Kasumi-1 (cell line): Measurements from ENCODE around the gene PACRG.
"Not testable (repeated sequence)": the region's sequence is repeated elsewhere in the genome, so short reads cannot be mapped to it uniquely, and the experiment has no call there.

ENCODE experiments used
- DNase-seq, 2 experiments: peaks; one replicate each; lab custom pipeline; 2025; lab: John Stamatoyannopoulos, UW

PACRG gene

GRCh38 chr6:162727322-162728182 is at the start of gene PACRG, which contains the start of gene PRKN:
PACRG (plus strand) TSS chr6:162727974.
PRKN (minus strand) TSS chr6:162727766.
- peak; percentile 84 to 88 for DNase-seq

DNA sequence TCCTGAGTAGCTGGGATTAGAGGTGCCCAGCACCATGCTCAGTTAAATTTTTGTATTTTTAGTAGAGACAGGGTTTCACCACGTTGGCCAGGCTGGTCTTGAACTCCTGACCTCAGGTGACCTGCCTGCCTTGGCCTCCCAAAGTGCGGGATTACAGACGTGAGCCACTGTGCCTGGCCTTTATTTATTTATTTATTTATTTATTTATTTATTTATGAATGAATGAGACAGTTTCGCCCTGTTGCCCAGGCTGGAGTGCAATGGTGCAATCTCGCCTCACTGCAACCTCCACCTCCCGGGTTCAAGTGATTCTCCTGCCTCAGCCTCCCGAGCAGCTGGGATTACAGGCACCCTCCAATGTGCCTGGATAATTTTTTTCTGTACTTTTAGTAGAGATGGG is 48.9 kb upstream of the PACRG start:
- not testable (repeated sequence) for DNase-seq

DNA sequence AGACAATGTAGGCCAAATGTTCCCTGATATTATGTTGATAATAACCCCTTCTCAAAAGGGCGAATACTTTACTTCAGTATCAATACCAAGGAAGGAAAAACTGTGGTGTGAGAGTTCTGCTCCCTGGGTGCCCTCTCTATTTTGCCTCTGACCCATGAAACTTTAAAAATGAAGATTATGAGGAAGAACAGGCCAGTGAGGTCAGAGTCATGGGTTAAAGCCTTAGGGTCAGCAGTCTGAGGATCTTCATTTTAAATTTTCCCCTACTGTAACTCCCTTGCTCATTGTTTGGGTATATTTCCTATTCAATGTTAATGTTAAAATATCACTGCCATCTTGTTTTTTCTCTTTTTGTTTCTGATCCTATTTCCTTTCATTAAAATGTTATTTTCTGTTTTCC is 48.1 kb upstream of the PACRG start:
- DNase-seq, result no peak

DNA sequence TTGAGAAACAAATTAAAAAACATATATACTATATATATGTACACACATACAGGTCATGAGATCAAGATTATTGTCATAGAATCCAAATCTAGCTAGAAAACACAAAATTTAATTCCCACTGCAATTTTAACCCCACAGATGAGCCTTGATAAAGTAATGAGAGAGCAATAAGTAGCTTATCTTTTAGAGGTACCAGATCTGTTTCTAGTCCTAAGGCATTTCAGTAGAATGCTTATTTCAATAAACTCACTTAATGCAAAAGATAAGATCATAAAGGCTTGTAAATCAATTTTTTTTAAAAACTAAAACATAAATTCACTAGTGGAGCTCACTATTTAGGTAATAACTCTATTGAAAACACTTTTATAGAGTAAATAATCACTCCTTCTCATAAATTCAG is 47.4 kb upstream of the PACRG start:
- DNase-seq, result no peak

GRCh38 chr6:162680871-162681270 is 46.9 kb upstream of the PACRG start:
- no peak for DNase-seq

GRCh38 chr6:162681447-162681846 is 46.3 kb upstream of the PACRG start:
- no peak for DNase-seq

GRCh38 chr6:162683135-162683534 is 44.6 kb upstream of the PACRG start:
- DNase-seq, result no peak

GRCh38 chr6:162684052-162684451 is 43.7 kb upstream of the PACRG start:
- DNase-seq, result no peak

DNA sequence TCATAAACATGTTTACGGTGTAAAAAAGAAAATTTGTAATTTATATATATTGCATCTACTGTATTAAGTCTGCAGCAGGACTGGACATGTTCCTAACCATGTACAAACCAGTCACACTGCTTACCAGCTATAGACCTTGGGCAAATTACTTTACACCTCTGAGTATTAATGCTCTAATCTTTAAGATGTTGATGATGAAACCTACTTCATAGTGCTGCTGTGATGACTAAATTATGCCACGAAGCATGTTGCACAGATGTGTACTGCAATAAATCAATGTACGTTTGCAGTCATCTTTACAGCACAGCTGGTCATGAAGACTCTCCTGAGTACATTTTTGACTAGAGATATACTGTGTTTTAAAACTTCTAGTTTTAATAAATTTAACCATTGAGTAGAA is 42.8 kb upstream of the PACRG start:
- no peak for DNase-seq

GRCh38 chr6:162685586-162685985 is 42.2 kb upstream of the PACRG start:
- DNase-seq, result no peak

DNA sequence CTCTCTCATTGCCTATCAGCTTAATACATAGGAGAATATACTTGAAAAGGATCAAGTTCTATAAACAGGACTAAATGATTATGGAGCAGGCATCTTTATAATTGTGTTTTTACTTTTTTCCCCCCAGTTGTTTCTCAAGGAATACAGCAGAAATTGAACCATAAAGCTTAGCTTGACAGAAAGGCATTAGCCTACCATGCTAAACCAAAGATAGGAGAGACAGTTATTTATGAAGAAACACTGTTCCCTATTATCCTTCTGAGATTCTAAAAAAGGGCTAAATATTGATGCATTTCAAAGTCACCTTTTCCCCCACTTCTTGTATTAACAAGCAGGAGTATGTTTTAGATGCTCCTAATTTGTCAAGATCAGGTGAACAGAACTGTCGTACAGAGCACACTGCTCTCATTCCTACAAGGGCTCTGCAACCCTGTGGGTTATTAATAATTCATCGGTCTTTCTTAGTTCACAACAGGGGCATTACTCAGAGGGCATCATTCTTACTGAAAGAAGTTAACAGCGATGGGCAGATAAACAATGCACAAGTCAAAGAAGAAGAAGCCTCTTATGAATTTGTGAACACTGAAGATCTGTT is 38.9 kb upstream of the PACRG start:
- no peak for DNase-seq

DNA sequence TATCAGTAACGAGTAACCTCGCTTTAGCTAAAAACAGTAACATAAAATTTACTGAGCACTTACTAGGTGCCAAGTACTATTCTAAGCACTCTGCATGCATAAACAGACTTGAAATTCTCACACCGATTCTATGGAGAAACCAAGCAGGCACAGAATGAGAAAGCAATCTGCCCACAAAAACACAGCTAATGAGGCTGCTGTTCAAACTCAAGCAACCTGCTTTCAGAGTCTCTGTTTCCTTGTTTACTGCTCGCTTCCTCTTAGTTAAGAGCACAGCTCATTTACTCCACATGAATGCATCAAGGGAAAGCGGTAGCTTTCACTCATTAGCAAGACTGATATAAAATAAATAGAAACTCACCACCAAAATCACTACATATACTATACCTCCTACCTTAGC is 37.6 kb upstream of the PACRG start:
- no peak for DNase-seq

- DNase-seq, result no peak
Observed at GRCh38 chr6:162697872-162698403, 29.8 kb upstream of the PACRG start.

DNA sequence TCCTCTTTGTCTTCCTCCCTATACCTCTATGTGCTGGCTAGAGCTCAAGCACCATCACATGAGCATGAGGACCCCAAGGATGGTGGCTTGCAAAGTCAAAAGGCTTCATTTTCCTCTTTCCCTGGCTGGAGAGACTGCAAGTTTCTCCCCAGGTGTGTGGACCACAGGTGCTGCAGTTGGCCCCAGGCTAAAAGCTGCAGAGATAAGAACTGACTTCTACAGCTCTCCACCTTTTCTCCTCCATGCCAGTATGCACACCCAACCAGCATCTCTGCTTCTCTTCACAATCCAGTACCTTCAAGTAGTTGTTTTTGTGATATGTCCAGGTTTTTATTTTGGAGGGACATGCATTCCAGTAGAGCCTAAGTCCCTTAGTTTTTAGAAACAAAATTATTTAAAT is 29.3 kb upstream of the PACRG start:
- DNase-seq, result no peak

DNA sequence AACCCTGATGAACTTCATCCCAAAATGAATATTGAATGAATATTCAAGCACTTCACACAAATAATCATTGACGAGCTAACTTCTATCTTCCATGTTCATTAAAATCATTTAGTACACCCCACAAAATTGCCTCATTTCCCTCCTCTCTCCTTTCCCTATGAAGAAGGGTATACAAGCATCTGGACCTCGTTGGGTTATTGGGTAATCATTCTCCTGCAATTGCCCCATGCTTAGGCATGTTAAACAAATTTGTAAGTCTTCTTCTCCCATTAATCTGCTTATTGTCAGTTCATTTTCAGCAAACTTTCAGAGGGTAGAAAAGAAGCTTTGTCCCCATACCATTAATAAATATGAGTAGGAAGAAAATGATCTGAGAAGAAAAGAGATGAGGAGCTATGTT is 27.8 kb upstream of the PACRG start:
- DNase-seq, result no peak

DNA sequence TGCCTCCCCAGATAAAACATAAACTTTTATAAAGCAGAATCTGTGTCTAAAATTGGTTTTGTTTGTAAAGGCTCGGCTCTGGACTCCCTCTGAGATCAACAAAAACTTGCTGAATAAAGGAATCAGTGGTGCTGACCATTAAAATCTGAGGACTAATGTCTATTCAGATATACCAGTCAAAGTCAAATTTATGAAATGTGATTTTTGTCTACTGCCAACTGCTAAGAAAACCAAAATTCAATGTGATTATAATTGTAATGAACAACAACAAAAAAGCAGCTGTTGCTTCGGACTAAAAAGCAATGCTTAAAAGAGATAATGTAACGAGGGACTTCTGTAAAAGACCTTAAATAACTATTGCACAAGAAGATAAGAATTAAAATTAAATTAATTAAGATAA is 26.8 kb upstream of the PACRG start:
- DNase-seq, result no peak

GRCh38 chr6:162701551-162701950 is 26.2 kb upstream of the PACRG start:
- no peak for DNase-seq

GRCh38 chr6:162702446-162702845 is 25.3 kb upstream of the PACRG start:
- no peak for DNase-seq

GRCh38 chr6:162704001-162704400 is 23.8 kb upstream of the PACRG start:
- DNase-seq, result no peak

GRCh38 chr6:162705736-162706135 is 22.0 kb upstream of the PACRG start:
- no peak for DNase-seq

DNA sequence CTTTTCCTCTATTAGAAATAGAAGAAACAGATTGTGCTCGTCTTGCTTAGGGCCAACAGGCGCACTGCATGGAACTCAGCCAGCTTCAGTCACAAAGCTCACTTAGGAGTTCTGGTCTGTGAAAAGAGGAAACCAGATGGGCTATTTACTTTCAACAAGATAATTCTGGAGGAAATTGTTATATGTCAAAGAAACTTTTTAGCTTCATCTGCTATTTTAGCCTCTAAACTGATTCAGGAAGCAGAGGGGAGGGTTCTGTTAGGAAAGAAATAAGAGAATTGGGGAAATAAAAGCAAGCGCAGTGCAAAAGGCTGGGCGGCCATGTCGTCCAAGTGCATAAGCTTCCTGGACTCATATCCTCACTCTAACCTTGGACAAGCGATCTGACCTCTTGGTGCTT is 21.5 kb upstream of the PACRG start:
- peak; percentile 91 to 92 for DNase-seq

GRCh38 chr6:162708971-162709370 is 18.8 kb upstream of the PACRG start:
- no peak for DNase-seq

DNA sequence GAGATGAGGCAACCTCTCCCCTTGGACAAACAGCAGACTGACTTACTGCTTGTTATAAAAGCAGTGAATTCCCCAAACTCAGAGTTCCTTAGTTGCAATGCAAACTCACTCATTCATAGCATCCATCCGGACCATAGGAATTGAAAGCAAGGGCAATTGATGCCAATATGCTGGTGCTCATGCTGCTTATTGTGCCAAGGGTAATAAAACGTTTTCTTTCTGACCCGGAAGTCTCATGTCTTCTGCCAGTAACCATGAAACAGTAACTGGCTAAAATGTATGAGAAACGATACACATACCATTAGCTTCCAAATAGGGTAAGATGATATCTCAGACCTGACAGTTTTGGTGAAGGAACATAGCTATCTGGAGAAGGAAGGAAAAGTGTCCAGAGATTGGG is 18.3 kb upstream of the PACRG start:
- DNase-seq, result no peak
